HG03097 (cell line): ENCODE results near the gene TAB3.

Source experiments
- ATAC-seq: cut with Tn5 transposase; IDR thresholded peaks from one replicate; pipeline ENCODE4 v1.9.1; 2021; ENCODE audit not compliant: unreplicated experiment, low FRiP score

The TAB3 gene

GRCh38 chrX:30887288-30887687 is 1.8 kb downstream of the TAB3 start:
- ATAC-seq: no peak

GRCh38 chrX:30885136-30885535 is 3.9 kb downstream of the TAB3 start:
- no peak for ATAC-seq

GRCh38 chrX:30883138-30883537 is 5.9 kb downstream of the TAB3 start:
- ATAC-seq: no peak

- ATAC-seq: no peak
Measured at GRCh38 chrX:30881797-30882196, 7.3 kb downstream of the TAB3 start.

DNA sequence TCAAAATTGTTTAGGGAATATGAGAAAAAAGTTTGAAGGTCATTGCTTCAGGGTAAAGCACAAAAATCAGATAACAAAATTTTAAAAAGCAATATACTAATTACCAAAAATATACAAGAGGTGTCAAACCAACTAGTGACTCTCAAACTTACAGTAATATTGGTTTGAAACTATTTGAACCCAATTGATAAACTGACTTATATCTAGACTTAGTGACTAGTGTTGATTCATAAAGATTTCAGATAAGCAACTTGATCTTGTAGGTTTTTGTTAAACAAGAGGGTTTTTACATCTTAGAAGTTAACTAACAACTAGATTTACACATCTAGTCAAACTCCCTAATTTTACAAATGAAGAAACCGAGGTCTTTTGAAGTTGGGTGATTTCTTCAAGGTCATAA is 7.7 kb downstream of the TAB3 start:
- ATAC-seq: no peak

DNA sequence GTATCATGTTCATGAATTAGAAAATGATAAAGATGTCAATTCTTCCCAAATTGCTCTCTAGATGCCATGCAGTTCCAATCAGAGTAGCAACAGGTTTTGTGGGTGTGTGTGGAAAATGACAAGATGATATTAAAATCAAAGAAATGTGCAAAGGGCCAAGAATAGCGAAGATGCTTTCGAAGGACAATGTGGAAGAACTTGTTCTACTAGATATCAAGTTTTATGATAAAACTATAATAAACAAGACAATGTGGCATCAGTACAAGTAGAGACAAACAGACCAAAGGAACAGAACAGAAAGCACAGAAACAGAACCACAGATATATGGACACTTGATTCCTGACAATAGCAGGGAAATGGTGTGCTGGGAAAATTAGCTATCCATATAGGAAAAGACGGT is 9.0 kb downstream of the TAB3 start:
- no peak for ATAC-seq

DNA sequence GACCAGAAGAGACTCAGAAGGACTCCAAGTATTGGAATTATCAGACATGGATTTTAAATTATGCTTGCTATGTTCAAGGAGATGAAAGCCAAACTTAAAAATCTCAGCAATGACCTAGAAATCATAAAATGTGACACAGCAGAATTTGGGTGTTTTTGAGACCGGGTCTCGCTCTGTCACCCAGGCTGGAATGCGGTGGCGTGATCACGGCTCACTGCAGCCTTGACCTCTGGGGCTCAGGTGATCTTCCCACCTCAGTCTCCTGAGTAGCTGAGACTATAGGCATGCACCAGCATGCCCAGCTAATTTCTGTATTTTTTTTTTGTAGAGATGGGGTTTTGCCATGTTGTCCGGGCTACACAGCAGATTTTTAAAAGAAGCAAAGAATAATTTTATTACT is 12.7 kb downstream of the TAB3 start:
- ATAC-seq: no peak

- ATAC-seq: no peak
Measured at GRCh38 chrX:30875957-30876356, 13.1 kb downstream of the TAB3 start.

DNA sequence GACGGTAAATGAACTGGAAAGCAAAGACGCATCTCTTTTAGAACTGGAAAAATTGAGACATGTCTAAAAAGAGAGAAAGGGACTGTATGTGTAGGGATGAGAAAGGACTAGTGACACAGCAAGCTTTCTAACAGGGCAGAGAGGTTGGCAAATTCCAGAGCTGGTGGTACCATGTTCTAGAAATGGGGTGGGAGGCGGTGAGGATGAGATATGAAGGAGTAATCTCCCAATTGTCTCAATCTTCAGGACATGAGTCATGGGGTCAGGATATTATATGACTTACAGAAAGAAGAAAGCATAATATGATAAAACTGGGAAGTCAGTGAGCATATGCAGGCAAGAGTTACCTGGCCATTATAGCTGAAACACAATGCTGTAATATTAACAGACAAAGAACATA is 14.2 kb downstream of the TAB3 start:
- ATAC-seq: no peak

DNA sequence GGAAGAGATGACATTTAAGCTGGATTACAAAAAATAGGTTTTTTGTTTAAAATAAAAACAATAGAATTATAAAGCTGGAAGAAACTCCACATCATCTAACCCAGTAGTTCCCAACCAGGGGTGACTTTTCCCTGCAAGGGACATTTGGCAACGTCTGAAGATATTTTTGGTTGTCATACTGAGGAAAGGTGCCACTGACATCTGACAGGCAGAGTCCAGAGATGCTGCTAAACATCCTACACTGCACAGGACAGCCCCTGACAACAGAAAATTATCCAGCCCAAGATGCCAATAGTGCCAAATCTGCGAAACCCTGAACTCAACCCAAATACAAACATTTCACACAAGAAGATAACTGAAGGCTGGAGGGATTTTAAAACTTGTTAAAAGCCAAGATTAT is 18.5 kb downstream of the TAB3 start:
- no peak for ATAC-seq

DNA sequence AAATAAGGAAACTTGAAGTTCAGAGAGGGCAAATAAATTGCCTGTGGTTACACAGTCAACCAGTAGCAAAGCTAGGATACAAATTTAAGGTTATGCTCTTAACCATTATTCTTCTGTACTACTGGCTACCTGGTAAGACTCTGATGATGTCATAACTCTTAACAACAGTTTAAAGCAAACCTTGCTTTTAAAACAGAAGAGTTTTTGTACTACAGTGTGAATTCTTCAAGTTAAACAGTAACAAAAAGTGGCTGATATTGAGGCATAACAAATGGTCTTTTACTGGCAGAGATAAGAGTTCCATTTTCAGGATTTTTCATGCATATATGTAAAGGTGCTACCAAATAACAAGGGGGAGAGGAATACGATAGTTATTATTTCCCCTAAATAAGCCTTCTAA is 23.4 kb downstream of the TAB3 start:
- ATAC-seq: no peak

- no peak for ATAC-seq
Measured at GRCh38 chrX:30865015-30865414, 24.0 kb downstream of the TAB3 start.

- no peak for ATAC-seq
Measured at GRCh38 chrX:30864383-30864785, 24.7 kb downstream of the TAB3 start.

DNA sequence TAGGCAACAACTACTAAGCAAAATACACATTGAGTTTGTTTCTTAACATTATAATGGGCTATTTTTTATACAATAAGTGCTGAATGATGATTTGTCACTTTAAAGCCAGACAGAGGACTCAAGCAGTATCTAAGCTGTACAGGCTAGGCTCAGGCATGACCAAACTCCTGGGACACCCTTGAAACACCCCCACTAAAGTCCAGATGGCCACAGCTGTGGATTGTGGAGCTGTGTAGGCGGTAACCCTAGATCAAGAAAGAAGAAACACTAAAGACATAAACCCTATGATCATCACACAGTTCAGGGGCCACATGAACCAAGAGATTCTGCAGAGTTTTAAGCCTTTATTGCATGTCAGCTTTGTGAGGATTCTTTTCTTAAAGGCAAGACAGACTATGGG is 25.1 kb downstream of the TAB3 start:
- no peak for ATAC-seq

- ATAC-seq: no peak
Measured at GRCh38 chrX:30858098-30858497, 31.0 kb downstream of the TAB3 start.

DNA sequence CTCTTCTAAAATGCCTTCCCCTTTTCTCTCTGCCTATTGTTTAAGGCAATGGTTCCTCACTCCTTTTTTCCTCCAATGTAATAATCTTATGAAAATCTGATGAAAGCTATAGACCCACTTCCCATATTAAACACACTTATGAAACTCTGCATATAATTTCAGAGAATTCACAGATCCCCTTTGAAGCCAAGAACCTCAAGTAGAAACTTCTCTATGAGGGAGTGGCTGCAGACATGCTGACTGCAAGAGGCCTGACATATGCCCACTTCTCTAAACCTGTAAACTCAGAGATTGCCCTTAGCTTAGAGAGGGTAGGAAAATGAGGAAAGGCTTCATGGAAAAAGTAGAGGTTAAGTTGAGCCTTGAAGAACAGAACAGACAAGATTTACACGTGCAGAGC is 37.6 kb downstream of the TAB3 start:
- ATAC-seq: no peak

DNA sequence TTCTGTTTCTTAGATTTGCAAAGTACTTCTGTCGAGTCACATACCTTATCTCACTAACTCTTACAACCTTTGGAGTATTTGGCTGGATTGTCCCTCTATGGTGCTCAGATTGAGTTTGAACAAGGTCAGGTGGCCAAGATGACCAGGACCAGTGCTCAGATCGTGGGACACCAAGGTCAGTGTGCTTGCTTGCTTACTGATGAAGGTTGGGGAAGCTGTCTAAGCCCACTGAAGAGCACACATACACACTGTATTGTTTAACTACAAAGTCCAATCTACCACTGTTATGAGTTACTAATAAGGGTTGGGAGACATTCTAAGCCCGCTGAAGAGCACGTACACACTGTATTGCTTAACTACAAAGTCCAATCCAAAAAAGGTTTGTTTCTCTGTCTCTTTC is 53.7 kb downstream of the TAB3 start:
- ATAC-seq: no peak

DNA sequence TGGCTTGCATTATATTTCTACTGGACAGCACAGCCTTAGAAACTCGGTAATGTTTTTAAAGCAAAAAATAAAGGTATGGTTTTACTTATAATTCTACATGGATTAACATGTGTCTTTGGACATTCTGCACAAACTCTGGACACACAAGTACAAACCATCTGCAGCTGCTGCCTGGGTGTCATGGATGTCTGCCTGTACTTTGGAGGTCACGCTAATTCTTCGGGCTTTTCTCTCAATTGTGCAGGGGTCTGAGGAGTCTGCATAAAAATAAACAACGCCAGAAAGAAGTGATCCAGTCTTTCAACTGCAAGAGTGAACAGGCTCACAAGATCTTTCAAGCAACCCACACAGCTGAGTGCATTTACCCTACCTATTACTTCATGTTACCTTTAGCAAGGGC is 55.2 kb downstream of the TAB3 start:
- ATAC-seq: no peak

DNA sequence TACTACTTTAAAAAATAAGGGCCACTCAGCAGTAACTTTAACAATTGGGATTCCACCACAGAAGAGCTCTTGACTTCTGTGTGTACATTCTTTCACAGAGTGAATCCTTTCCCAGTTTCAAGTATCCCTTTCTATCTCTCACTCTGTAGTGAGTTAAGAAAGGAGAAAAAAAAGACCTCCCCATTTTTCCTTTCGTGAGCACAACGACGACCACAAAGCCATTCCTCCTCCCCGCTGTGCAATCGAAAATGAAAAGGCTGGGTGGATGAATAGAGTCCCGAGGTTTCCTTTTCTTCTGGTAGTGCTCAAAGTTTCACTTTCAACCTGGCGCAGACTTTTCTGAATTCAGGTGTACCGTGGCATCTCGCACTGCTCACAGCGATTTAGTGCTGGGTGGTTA is 58.0 kb downstream of the TAB3 start:
- ATAC-seq: peak; percentile 82

GRCh38 chrX:30830326-30830943 is 58.6 kb downstream of the TAB3 start:
- no peak for ATAC-seq

- no peak for ATAC-seq
Measured at GRCh38 chrX:30824275-30824674, 64.8 kb downstream of the TAB3 start.

GRCh38 chrX:30822764-30823163 is 66.3 kb downstream of the TAB3 start:
- ATAC-seq: no peak

DNA sequence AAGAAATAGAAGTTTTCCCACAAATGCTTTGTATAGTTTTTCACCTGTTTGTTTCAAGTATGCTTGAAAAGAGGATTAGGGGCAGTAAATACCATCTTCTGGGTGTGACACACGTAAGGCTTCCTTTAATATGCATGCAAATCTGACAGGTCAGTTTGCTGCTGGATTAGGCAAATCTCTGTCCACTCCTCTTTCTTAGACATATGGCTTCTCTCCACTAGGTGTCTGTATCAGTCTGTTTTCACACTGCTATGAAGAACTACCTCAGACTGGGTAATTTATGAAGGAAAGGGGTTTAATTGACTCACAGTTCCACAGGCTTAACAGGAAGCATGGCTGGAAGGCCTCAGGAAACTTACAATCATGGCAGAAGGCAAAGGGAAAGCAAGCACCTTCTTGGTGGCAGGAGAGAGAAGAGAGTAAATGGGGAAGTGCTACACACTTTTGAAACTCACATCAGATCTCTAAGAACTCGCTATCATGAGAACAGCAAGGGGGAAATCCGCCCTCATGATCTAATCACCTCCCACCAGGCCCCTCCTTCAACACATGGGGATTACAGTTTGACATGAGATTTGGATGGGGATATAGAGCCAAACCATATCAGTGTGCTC is 66.9 kb downstream of the TAB3 start:
- peak; percentile 74 for ATAC-seq
